Endothelial cell of umbilical vein (primary cell): ENCODE data around the gene SV2C. TPM values are rescaled to one million over a fixed set of nuclear protein-coding genes. Genes with fewer than 3 reads are reported as not detected.

Experiments
- BruUV-seq: library from RNA; stranded (reverse); fragments of 400-500 nt; replicated peaks from 2 replicates; lab custom pipeline; 2021; lab: Mats Ljungman, UMichigan
- CTCF ChIA-PET: fragments of 300-600, 350-600 bp; sonication (Branson Sonifier 250); formaldehyde crosslinking; loops from one replicate; lab custom pipeline; 2021; ENCODE audit warnings: antibody characterized with exemption, inconsistent platforms; lab: Charles Lee
- POLR2A ChIA-PET: fragments of 300-600, 350-600 bp; sonication (Branson Sonifier 250); formaldehyde crosslinking; loops from one replicate; lab custom pipeline; 2021; ENCODE audit warnings: antibody characterized with exemption, inconsistent platforms; lab: Charles Lee
- DNase-seq: peaks from one replicate; pipeline ENCODE4 v3.0.0-alpha.2; 2011; ENCODE audit warnings: low read depth, low spot score
- FAIRE-seq: peaks from 2 replicates; lab custom pipeline; 2011; peaks lifted over from hg19 to GRCh38; lab: Jason Lieb, UNC
- H2AFZ ChIP-seq: 2 replicates; pipeline ENCODE4 v1.6.0; 2012; ENCODE audit warnings: low read depth, low read length, control low read depth, inconsistent platforms
- H3K27ac ChIP-seq: 2 replicates; pipeline ENCODE4 v1.5.1; 2011; ENCODE audit warnings: low read depth, mild to moderate bottlenecking, control low read depth, low read length, moderate library complexity; ENCODE audit not compliant: insufficient read depth
- H3K27me3 ChIP-seq, 2 experiments: 2 replicates each; pipeline versions ENCODE4 v1.6.0 to v1.6.1; 2011; ENCODE audit warnings: low read length in 2 of 2, mixed read lengths in 1 of 2; ENCODE audit not compliant: control insufficient read depth in 2 of 2, insufficient read depth in 2 of 2
- H3K36me3 ChIP-seq, 2 experiments: 2 replicates in 1 of 2; 3 replicates in 1 of 2; pipeline ENCODE4 v1.5.1; 2011; ENCODE audit warnings: low read length in 2 of 2, mild to moderate bottlenecking in 1 of 2, moderate library complexity in 1 of 2; ENCODE audit not compliant: control insufficient read depth in 2 of 2, insufficient read depth in 2 of 2; ENCODE audit errors: extremely low read depth in 1 of 2
- H3K4me1 ChIP-seq: 3 replicates; pipeline ENCODE4 v1.5.1; 2011; ENCODE audit warnings: mild to moderate bottlenecking, low read length; ENCODE audit not compliant: control insufficient read depth, insufficient read depth; ENCODE audit errors: extremely low read depth
- H3K4me2 ChIP-seq: 2 replicates; pipeline ENCODE4 v1.6.1; 2011; ENCODE audit warnings: low read length, control low read depth, mixed read lengths; ENCODE audit not compliant: insufficient read depth
- H3K4me3 ChIP-seq, 3 experiments: fragments of 200-600 bp in 1 of 3; sonication (generic), shearing (Covaris generic) in 1 of 3; replicated peaks in 1 of 3; 2 replicates each; pipeline ENCODE4 v1.5.1; 2011 to 2016; ENCODE audit warnings: control low read depth in 3 of 3, low read length in 3 of 3, mild to moderate bottlenecking in 2 of 3, inconsistent platforms in 1 of 3, low read depth in 1 of 3, moderate library complexity in 1 of 3; ENCODE audit not compliant: insufficient read depth in 1 of 3
- H3K79me2 ChIP-seq: 2 replicates; pipeline ENCODE4 v1.6.0; 2012; ENCODE audit warnings: low read length, inconsistent platforms; ENCODE audit not compliant: control insufficient read depth, insufficient read depth
- H3K9ac ChIP-seq: replicated peaks from 2 replicates; pipeline ENCODE3; 2011; ENCODE audit warnings: low read length, control low read depth; ENCODE audit not compliant: insufficient read depth; ENCODE audit errors: extremely low read depth
- H3K9me1 ChIP-seq: replicated peaks from 3 replicates; pipeline ENCODE4 v1.6.0; 2011; ENCODE audit warnings: mild to moderate bottlenecking, low read length; ENCODE audit not compliant: control insufficient read depth, insufficient read depth; ENCODE audit errors: extremely low read depth
- H3K9me3 ChIP-seq: replicated peaks from 2 replicates; pipeline ENCODE4 v1.5.1; 2012; ENCODE audit warnings: low read length, inconsistent platforms; ENCODE audit not compliant: control insufficient read depth, insufficient read depth
- H4K20me1 ChIP-seq: replicated peaks from 2 replicates; pipeline ENCODE3; 2011; ENCODE audit warnings: mild to moderate bottlenecking, low read length; ENCODE audit not compliant: control insufficient read depth, insufficient read depth; ENCODE audit errors: extremely low read depth
- EZH2 ChIP-seq: IDR thresholded peaks from 2 replicates; pipeline ENCODE4 v1.6.1; 2012; ENCODE audit warnings: borderline replicate concordance, low read depth, mild to moderate bottlenecking, moderate library complexity, low read length, inconsistent platforms; ENCODE audit not compliant: severe bottlenecking
- GATA2 ChIP-seq: IDR thresholded peaks from 2 replicates; pipeline ENCODE4 v1.7.0; 2011; ENCODE audit warnings: low read depth, mild to moderate bottlenecking, moderate library complexity, mixed read lengths, low read length; ENCODE audit not compliant: insufficient read length, insufficient read depth
- JUN ChIP-seq: IDR thresholded peaks from 2 replicates; pipeline ENCODE4 v1.6.1; 2011; ENCODE audit warnings: borderline replicate concordance, low read depth; ENCODE audit not compliant: insufficient read length, insufficient read depth
- MYC ChIP-seq: IDR thresholded peaks from one replicate; pipeline ENCODE4 v1.6.1; 2011; ENCODE audit warnings: mild to moderate bottlenecking, low read depth, low read length
- POLR2A ChIP-seq: IDR thresholded peaks from 2 replicates; pipeline ENCODE4 v1.6.1; 2012; ENCODE audit warnings: low read depth, mild to moderate bottlenecking, control low read depth, low read length
- dilution Hi-C: fragments of 300-500 bp; cut with MboI; formaldehyde crosslinking; loops from one replicate; pipeline ENCODE4 v1.15.0; 2019; ENCODE audit warnings: low sequenced_read_pairs; ENCODE audit not compliant: extremely low pct_ligation_motif_present
- intact Hi-C: fragments of 100-400 bp; cut with micrococcal nuclease; formaldehyde crosslinking; loops from one replicate; pipeline ENCODE4 v1.10.0; 2022
- polyA plus RNA-seq, 4 experiments: library from polyadenylated mRNA; depleted of rRNA in 3 of 4; stranded (reverse) in 3 of 4; unstranded in 1 of 4; fragments of >200 nt; gene quantifications; 2 replicates each; pipeline versions ENCODE4 v1.2.1 to v1.2.3, GENCODE V29; 2011 to 2012; ENCODE audit warnings: missing spikeins in 1 of 4
- total RNA-seq: library from RNA; stranded (reverse); gene quantifications from 2 replicates; pipeline ENCODE4 v1.2.3, GENCODE V29; 2021
- TF ChIP-seq, protein P1 (sequence below): IDR thresholded peaks from 2 replicates; pipeline ENCODE4 v1.6.1; 2011; ENCODE audit not compliant: insufficient read depth, insufficient read length
- TF ChIP-seq, protein P2 (sequence below), 2 donors: IDR thresholded peaks; 1 replicate in 1 of 2; 2 replicates in 1 of 2; pipeline ENCODE4 v1.5.1; 2011; ENCODE audit warnings: low read length in 2 of 2, mild to moderate bottlenecking in 2 of 2, moderate library complexity in 2 of 2, control low read depth in 1 of 2, inconsistent platforms in 1 of 2, low read depth in 1 of 2; ENCODE audit not compliant: insufficient read depth in 1 of 2; ENCODE audit errors: extremely low read depth in 1 of 2

SV2C gene
- total and polyA plus RNA-seq, 2 donors (not counting 3 experiments of a cell fraction or from before 2014, with no cell fraction given) = not detected

DNA sequence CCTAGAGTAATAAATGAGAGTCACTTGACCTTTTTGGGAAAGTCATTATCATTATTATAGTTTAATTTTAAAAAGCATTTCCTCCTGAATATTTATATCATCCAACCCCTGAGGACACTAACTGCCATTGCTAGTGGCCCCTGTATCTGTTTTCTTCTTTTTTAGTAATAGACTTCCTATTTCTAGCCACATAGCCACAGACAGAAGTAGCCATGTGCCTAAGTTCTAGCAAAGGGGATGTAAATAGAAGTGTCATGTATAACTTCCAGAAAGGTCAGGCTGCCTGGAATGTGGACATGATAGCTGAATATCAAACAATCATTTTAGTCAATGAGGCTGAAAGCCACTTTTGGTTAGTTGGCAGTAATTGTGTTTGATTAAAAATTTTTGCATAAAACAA is 282.4 kb downstream of the SV2C start:
- FAIRE-seq = no peak
- H3K9me3 ChIP-seq = no peaks in the 10 kb centered on the region
- H3K9me1 ChIP-seq = no peaks in the 10 kb centered on the region
- no peak overlapping the region for H3K27ac ChIP-seq
- H2AFZ ChIP-seq = no peak overlapping the region
- no peak overlapping the region for H3K4me3 ChIP-seq
- dilution Hi-C loops (no loop called here), intact Hi-C loops (no loop called here)
- H3K9ac ChIP-seq = no peak overlapping the region
- ChIA-PET CTCF (no interaction called here), POLR2A (no interaction called here)
- DNase-seq = no peak
- no peaks in the 10 kb centered on the region for H3K36me3 ChIP-seq
- no peak overlapping the region for H3K4me2 ChIP-seq
- no peaks in the 10 kb centered on the region for H3K79me2 ChIP-seq
- H3K4me1 ChIP-seq = no peaks in the 10 kb centered on the region
- H4K20me1 ChIP-seq = no peaks in the 10 kb centered on the region
- no TSS peak for BruUV-seq
- H3K27me3 ChIP-seq = no peaks in the 10 kb centered on the region
- TF ChIP-seq GATA2 = no peak
- no peak for TF ChIP-seq EZH2
- no peak for TF ChIP-seq POLR2A
- TF ChIP-seq JUN = no peak
- TF ChIP-seq, protein P1, sequence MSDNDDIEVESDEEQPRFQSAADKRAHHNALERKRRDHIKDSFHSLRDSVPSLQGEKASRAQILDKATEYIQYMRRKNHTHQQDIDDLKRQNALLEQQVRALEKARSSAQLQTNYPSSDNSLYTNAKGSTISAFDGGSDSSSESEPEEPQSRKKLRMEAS = no peak
- TF ChIP-seq, protein P2, sequence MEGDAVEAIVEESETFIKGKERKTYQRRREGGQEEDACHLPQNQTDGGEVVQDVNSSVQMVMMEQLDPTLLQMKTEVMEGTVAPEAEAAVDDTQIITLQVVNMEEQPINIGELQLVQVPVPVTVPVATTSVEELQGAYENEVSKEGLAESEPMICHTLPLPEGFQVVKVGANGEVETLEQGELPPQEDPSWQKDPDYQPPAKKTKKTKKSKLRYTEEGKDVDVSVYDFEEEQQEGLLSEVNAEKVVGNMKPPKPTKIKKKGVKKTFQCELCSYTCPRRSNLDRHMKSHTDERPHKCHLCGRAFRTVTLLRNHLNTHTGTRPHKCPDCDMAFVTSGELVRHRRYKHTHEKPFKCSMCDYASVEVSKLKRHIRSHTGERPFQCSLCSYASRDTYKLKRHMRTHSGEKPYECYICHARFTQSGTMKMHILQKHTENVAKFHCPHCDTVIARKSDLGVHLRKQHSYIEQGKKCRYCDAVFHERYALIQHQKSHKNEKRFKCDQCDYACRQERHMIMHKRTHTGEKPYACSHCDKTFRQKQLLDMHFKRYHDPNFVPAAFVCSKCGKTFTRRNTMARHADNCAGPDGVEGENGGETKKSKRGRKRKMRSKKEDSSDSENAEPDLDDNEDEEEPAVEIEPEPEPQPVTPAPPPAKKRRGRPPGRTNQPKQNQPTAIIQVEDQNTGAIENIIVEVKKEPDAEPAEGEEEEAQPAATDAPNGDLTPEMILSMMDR (IDR thresholded peaks at IDR 0.05; ENCODE audit: extremely low read depth in 1 of 2, insufficient read depth in 1 of 2, low read depth in 1 of 2, low read length in 2 of 2) = no peak
- no peak for TF ChIP-seq MYC
